IMR-90 (cell line): ENCODE data around the gene TIFAB. TPM values are rescaled to one million over a fixed set of nuclear protein-coding genes. Genes with fewer than 3 reads are reported as not detected.

Experiments
- ATAC-seq: fragments of 200-7000 bp; cut with Tn5 transposase; 2 replicates; pipeline ENCODE4 v1.9.1; 2020; ENCODE audit warnings: low read depth, mild to moderate bottlenecking, moderate library complexity
- BruUV-seq: library from RNA; stranded (reverse); fragments of 400-500 nt; replicated peaks from 2 replicates; lab custom pipeline; 2021; lab: Mats Ljungman, UMichigan
- CTCF ChIA-PET: fragments of 300-600 bp; formaldehyde crosslinking; extraction: SDS; loops from one replicate; lab custom pipeline; 2021; ENCODE audit warnings: antibody characterized with exemption; lab: Yijun Ruan, JAX
- POLR2A ChIA-PET: fragments of 300-600 bp; sonication (Branson Sonifier 250); formaldehyde crosslinking; loops from one replicate; lab custom pipeline; 2022; ENCODE audit warnings: antibody characterized with exemption; ENCODE audit not compliant: unreplicated experiment; lab: Charles Lee
- DNase-seq: peaks from one replicate; pipeline ENCODE4 v3.0.0; 2013
- H2AFZ ChIP-seq: replicated peaks from 2 replicates; pipeline ENCODE3; 2013; ENCODE audit warnings: low read length, mild to moderate bottlenecking; ENCODE audit not compliant: poor library complexity
- H2AK5ac ChIP-seq: 2 replicates; pipeline ENCODE4 v1.6.1; 2013; ENCODE audit warnings: low read depth, low read length, inconsistent platforms
- H2AK9ac ChIP-seq: replicated peaks from 2 replicates; pipeline ENCODE3; 2013; ENCODE audit warnings: mild to moderate bottlenecking, low read depth, low read length, moderate library complexity; ENCODE audit not compliant: poor library complexity
- H2BK120ac ChIP-seq: 2 replicates; pipeline ENCODE4 v1.6.1; 2013; ENCODE audit warnings: low read depth, low read length, inconsistent platforms
- H2BK15ac ChIP-seq: 3 replicates; pipeline ENCODE4 v1.6.1; 2013; ENCODE audit warnings: low read depth, low read length, inconsistent platforms
- H2BK20ac ChIP-seq: 2 replicates; pipeline ENCODE4 v1.6.1; 2013; ENCODE audit warnings: low read depth, mild to moderate bottlenecking, inconsistent platforms, low read length, moderate library complexity
- H2BK5ac ChIP-seq: 2 replicates; pipeline ENCODE4 v1.6.1; 2013; ENCODE audit warnings: mild to moderate bottlenecking, low read depth, low read length, inconsistent platforms; ENCODE audit not compliant: poor library complexity, severe bottlenecking
- H3K14ac ChIP-seq: replicated peaks from 2 replicates; pipeline ENCODE4 v1.6.1; 2013; ENCODE audit warnings: low read depth, low read length, inconsistent platforms
- H3K18ac ChIP-seq: 2 replicates; pipeline ENCODE4 v1.6.1; 2013; ENCODE audit warnings: low read depth, low read length, control low read depth
- H3K23ac ChIP-seq: 2 replicates; pipeline ENCODE4 v1.6.1; 2013; ENCODE audit warnings: low read depth, low read length, inconsistent platforms
- H3K27ac ChIP-seq: 2 replicates; pipeline ENCODE4 v1.5.1; 2013; ENCODE audit warnings: mild to moderate bottlenecking, control low read depth, low read length; ENCODE audit not compliant: insufficient read depth
- H3K27me3 ChIP-seq: 2 replicates; pipeline ENCODE4 v1.6.1; 2013; ENCODE audit warnings: low read length; ENCODE audit not compliant: control insufficient read depth, insufficient read depth
- H3K36me3 ChIP-seq: 2 replicates; pipeline ENCODE4 v1.6.1; 2013; ENCODE audit warnings: low read length, mixed read lengths; ENCODE audit not compliant: control insufficient read depth, insufficient read depth
- H3K4ac ChIP-seq: 2 replicates; pipeline ENCODE4 v1.6.1; 2013; ENCODE audit warnings: low read depth, low read length, inconsistent platforms
- H3K4me1 ChIP-seq: 2 replicates; pipeline ENCODE4 v1.6.1; 2013; ENCODE audit warnings: low read length, mixed read lengths; ENCODE audit not compliant: control insufficient read depth, insufficient read depth
- H3K4me2 ChIP-seq: 2 replicates; pipeline ENCODE4 v1.6.1; 2013; ENCODE audit warnings: low read depth, mild to moderate bottlenecking, control low read depth, low read length, moderate library complexity
- H3K4me3 ChIP-seq: 2 replicates; pipeline ENCODE4 v1.5.1; 2013; ENCODE audit warnings: low read depth, mild to moderate bottlenecking, control low read depth, low read length, moderate library complexity; ENCODE audit not compliant: insufficient read depth
- H3K56ac ChIP-seq: 2 replicates; pipeline ENCODE4 v1.6.1; 2013; ENCODE audit warnings: low read length, inconsistent platforms; ENCODE audit not compliant: insufficient read depth; ENCODE audit errors: extremely low read depth
- H3K79me1 ChIP-seq, 2 experiments: 2 replicates each; pipeline ENCODE4 v1.6.1; 2013; ENCODE audit warnings: low read length in 2 of 2, inconsistent platforms in 1 of 2, low read depth in 1 of 2
- H3K9ac ChIP-seq: 2 replicates; pipeline ENCODE4 v1.6.1; 2013; ENCODE audit warnings: low read depth, low read length, control low read depth
- H3K9me1 ChIP-seq: 2 replicates; pipeline ENCODE4 v1.6.1; 2013; ENCODE audit warnings: low read length, inconsistent platforms; ENCODE audit not compliant: insufficient read depth
- H3K9me3 ChIP-seq: 2 replicates; pipeline ENCODE4 v1.6.1; 2013; ENCODE audit warnings: low read length; ENCODE audit not compliant: control insufficient read depth, insufficient read depth
- H4K20me1 ChIP-seq: 2 replicates; pipeline ENCODE4 v1.6.1; 2013; ENCODE audit warnings: low read length, inconsistent platforms; ENCODE audit not compliant: insufficient read depth
- H4K5ac ChIP-seq: 2 replicates; pipeline ENCODE4 v1.6.1; 2013; ENCODE audit warnings: mild to moderate bottlenecking, low read depth, low read length, control low read depth
- H4K8ac ChIP-seq, 2 experiments: 2 replicates each; pipeline ENCODE4 v1.6.1; 2013; ENCODE audit warnings: low read depth in 2 of 2, low read length in 2 of 2, control low read depth in 1 of 2, inconsistent platforms in 1 of 2
- H4K91ac ChIP-seq: 2 replicates; pipeline ENCODE4 v1.6.1; 2013; ENCODE audit warnings: low read depth, low read length, inconsistent platforms; ENCODE audit not compliant: insufficient read depth
- CEBPB ChIP-seq: IDR thresholded peaks from 2 replicates; pipeline ENCODE4 v1.6.1; 2012; ENCODE audit warnings: low read depth, low read length, improper control_type of control experiment
- MAFK ChIP-seq: IDR thresholded peaks from 2 replicates; pipeline ENCODE4 v1.6.1; 2012; ENCODE audit warnings: low read depth, low read length, improper control_type of control experiment
- MXI1 ChIP-seq: IDR thresholded peaks from 2 replicates; pipeline ENCODE4 v1.6.1; 2012; ENCODE audit warnings: low read depth, mild to moderate bottlenecking, low read length, moderate library complexity, borderline replicate concordance
- NFE2L2 ChIP-seq: fragments of 150-350 bp; IDR thresholded peaks from 2 replicates; pipeline ENCODE4 v1.6.1; 2016; ENCODE audit warnings: low read depth, mild to moderate bottlenecking, low read length
- POLR2A ChIP-seq: IDR thresholded peaks from 2 replicates; pipeline ENCODE4 v1.6.1; 2012; ENCODE audit warnings: mild to moderate bottlenecking, low read depth, low read length
- RAD21 ChIP-seq: IDR thresholded peaks from 2 replicates; pipeline ENCODE4 v1.6.1; 2012; ENCODE audit warnings: low read length, improper control_type of control experiment
- RFX5 ChIP-seq: IDR thresholded peaks from 2 replicates; pipeline ENCODE4 v1.8.0; 2012; ENCODE audit warnings: low read depth, mild to moderate bottlenecking, low read length, moderate library complexity
- USF2 ChIP-seq: fragments of 150-350 bp; IDR thresholded peaks from 2 replicates; pipeline ENCODE4 v1.6.1; 2017; ENCODE audit warnings: mild to moderate bottlenecking, antibody characterized with exemption, low read length, low read depth
- WGBS, 2 experiments: methylation state at CpG; one replicate each; pipeline versions ENCODE4 v1.1.5 to v1.1.7; 2013; ENCODE audit warnings: missing lambda C conversion rate in 2 of 2; ENCODE audit not compliant: insufficient read length in 1 of 2; ENCODE audit errors: extremely low coverage in 2 of 2; 5-methylcytosine and 5-hydroxymethylcytosine counted together
- dilution Hi-C: fragments of 300-500 bp; cut with HindIII; formaldehyde crosslinking; loops from one replicate; pipeline ENCODE4 v1.14.3; 2018; ENCODE audit warnings: low sequenced_read_pairs; ENCODE audit not compliant: unreplicated experiment
- in situ Hi-C: fragments of 300-500 bp; cut with MboI; formaldehyde crosslinking; loops from 3 replicates; pipeline ENCODE4 v1.14.3; 2019; ENCODE audit warnings: low sequenced_read_pairs, inconsistent platforms, mixed read lengths
- intact Hi-C: fragments of 100-400 bp; cut with micrococcal nuclease; formaldehyde crosslinking; loops from 2 replicates; pipeline ENCODE4 v1.10.0; 2022
- polyA plus RNA-seq, 3 experiments: library from polyadenylated mRNA; depleted of rRNA; stranded (reverse); fragments of >200 nt; gene quantifications; 2 replicates each; pipeline ENCODE4 v1.2.3, GENCODE V29; 2012; ENCODE audit warnings: low replicate concordance in 1 of 3
- total RNA-seq: library from RNA; depleted of rRNA; stranded (reverse); fragments of >200 nt; gene quantifications from 2 replicates; pipeline ENCODE4 v1.2.3, GENCODE V29; 2012

Gene TIFAB
- total and polyA plus RNA-seq, 2 of the 4 experiments (the other 2 are of a cell fraction), result not detected

GRCh38 chr5:135448071-135448739, 3.9 kb downstream of the TIFAB start:
- WGBS, 2 experiments, result no CpG with 5 or more reads among the region's 9 CpGs
- Histone ChIP-seq H4K5ac (no peak overlapping the region), H3K4me3 (no peak overlapping the region), H3K9me1 (no peaks in the 10 kb centered on the region), H3K79me1 (no peaks in the 10 kb centered on the region), H2AK5ac (no peak overlapping the region), H3K36me3 (no peaks in the 10 kb centered on the region), H2AK9ac (peak overlapping the region; percentile 48), H3K9me3 (no peaks in the 10 kb centered on the region; the same call in 1 of the 2 replicates), H4K20me1 (no peaks in the 10 kb centered on the region), H2BK20ac (no peak overlapping the region), H3K14ac (no peak overlapping the region), H3K4me1 (peaks cover 2% of the 10 kb centered on the region; the same call in 1 of the 2 replicates), H4K8ac (no peak overlapping the region), H3K23ac (no peak overlapping the region), H3K27ac (no peak overlapping the region), H2BK5ac (no peak overlapping the region), H2AFZ (no peak overlapping the region), H3K18ac (no peak overlapping the region), H3K9ac (no peak overlapping the region), H3K27me3 (peaks cover 45% of the 10 kb centered on the region), H3K4me2 (no peak overlapping the region), H2BK120ac (no peak overlapping the region), H2BK15ac (no peak overlapping the region), H4K91ac (no peak overlapping the region), H3K4ac (no peak overlapping the region), H3K56ac (no peak overlapping the region)
- no peak for DNase-seq
- ChIA-PET POLR2A (no interaction called here), CTCF (interaction anchor here (1.0 to 1.3 kb wide), 3 partner anchors 10 to 103 kb away, joined by 3 to 5 read pairs (median 4); no protein-coding TSS in a partner anchor)
- TF ChIP-seq POLR2A (no peak), MXI1 (no peak), CEBPB (no peak), MAFK (no peak), USF2 (no peak), NFE2L2 (no peak), RAD21 (no peak), RFX5 (no peak)
- intact Hi-C loops, result no loop called here
- no peak for ATAC-seq
- no TSS peak for BruUV-seq
- in situ Hi-C loops, result no loop called here
- dilution Hi-C loops, result no loop called here
